Stimulated activated CD4-positive, alpha-beta T cell treated with anti-CD3 and anti-CD28 coated beads, Interleukin-12 subunit alpha, Interleukin-12 subunit beta, amount 100 ng/mL, for 4 hours (primary cell): Measurements from ENCODE around the gene ADD2.

Source experiments
- DNase-seq: peaks from one replicate; pipeline ENCODE4 v3.0.0-alpha.2; 2020

ADD2 gene

DNA sequence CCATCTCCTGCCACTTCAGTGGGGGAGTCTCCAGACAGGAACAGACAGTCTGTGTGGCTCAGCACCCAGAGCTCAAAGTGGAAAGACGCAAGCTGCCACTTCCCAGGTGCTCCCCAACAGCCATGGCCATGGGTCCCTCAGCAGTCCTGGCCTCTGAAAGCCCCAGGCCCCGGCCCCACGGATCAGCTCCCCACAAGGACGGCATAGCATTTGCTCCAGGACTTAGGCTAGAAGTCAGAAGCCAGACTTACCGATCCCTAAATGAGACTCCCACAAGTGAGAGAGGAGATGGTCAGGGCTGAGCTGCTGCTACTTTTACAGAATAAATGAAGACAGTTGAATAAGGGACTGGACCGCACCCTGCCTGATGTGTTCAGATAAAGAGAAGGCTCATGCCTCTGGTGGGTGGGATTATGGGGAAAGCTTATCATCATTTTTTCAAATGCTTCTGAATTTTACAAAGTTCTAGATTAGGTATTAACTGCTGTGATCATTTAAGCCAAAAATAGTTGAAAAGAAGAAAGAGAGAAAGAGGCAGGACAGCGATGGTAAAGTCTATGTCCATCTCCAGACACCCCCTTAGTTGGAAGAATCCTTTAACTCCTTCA, 50.5 kb downstream of the ADD2 start:
- no peak for DNase-seq

DNA sequence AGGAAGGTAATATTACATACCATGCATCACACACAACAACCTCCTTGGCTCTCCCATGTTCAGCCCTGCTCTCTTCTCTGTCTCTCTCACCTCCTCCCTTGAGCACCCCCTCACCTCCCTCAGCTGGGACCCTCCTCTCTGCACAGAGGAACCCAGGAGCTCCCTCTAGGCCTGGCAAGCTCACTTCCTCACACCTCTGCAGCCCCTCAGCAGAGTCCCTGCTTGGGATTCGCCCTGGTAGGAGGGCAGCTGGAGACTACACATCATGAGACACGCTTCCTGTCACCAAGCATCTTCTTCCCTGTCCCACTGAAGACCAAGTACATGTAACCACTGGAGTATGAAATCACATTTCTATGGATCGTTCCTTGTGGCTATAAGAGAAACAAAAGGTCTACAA, 51.0 kb downstream of the ADD2 start:
- no peak for DNase-seq

GRCh38 chr2:70716131-70716743, 51.8 kb downstream of the ADD2 start:
- no peak for DNase-seq

DNA sequence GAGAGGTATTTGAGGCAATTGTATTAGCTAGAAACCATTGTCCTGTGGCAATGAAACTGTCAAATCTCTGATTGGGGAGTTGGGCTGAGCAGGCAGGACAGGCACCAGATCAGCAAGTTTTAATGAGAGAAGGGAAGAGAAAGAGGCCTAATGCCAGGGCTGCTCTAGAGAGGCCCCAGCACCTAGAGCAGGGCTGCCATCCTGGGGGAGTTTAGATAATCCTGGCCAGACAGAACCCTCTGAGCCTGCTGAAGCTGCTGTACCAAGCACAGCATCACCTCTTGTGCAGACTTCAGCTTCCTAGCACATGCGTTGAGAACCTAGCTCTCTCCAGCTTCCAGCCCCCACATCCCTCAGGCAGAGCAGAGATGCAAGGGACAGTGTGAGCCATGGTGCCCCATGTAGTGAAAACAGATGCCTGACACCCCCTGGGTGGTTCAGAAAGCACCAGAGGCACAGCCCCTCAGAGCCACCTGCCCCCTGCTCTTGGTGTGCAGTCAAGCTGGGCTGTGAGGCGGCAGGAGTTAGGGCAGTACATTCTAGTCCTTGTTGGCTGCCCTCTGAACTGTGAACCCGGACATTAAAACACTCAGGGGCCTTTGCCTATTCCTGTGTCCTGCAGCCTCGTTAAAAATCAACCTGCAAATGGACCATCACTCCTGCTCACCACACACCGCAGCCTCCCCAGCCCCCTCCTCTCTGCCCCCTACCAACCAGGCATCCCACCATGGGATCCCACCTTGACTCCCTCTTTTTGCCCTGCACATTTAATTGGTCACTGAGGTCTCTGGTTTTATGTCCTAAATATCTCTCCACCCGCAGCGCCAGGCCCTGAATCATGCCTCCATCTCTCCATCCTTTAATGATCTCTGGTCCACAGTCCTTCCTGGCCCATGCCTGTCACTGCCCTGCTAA, 52.7 kb downstream of the ADD2 start:
- no peak for DNase-seq

DNA sequence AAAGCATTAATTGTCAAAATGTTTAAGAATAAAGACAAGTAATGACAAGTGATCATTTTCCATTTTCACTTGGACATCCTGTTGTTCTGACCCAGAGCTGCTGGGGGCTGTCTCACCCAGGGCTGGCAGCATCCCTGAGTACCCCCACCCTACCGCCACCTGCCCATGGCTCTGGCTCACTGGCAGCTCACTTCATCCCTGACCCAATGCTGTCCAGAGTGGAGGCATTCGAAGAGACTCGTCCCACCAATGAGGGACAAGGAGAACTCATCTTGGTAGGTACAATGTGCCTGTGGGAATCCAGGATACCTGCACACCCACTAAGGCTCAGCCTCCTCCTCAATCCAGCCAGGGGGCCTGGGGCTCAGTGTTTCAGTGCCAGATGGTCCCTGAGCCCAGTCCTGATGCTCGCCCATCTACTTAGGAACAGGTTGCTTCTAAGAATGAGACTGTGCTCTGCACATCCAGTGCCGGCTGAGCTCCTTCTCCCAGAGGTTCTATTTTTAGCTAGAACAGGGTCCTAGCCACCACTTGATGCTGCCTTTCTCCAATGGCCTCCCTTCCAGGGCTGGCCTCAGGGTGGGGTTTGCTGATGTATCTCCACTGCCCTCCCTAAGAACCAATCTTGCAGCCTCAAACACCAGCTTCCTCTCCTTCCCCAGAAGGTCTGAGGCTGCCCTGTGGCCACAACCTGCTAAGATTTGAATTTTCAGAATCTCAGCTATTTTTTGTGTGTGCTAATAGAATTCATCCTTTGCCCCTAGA, 53.7 kb downstream of the ADD2 start:
- no peak for DNase-seq

GRCh38 chr2:70712916-70713315, 55.1 kb downstream of the ADD2 start:
- no peak for DNase-seq

- DNase-seq: no peak
Measured at GRCh38 chr2:70711191-70711590, 56.8 kb downstream of the ADD2 start.

- DNase-seq: no peak
Measured at GRCh38 chr2:70710038-70710690, 57.8 kb downstream of the ADD2 start.

DNA sequence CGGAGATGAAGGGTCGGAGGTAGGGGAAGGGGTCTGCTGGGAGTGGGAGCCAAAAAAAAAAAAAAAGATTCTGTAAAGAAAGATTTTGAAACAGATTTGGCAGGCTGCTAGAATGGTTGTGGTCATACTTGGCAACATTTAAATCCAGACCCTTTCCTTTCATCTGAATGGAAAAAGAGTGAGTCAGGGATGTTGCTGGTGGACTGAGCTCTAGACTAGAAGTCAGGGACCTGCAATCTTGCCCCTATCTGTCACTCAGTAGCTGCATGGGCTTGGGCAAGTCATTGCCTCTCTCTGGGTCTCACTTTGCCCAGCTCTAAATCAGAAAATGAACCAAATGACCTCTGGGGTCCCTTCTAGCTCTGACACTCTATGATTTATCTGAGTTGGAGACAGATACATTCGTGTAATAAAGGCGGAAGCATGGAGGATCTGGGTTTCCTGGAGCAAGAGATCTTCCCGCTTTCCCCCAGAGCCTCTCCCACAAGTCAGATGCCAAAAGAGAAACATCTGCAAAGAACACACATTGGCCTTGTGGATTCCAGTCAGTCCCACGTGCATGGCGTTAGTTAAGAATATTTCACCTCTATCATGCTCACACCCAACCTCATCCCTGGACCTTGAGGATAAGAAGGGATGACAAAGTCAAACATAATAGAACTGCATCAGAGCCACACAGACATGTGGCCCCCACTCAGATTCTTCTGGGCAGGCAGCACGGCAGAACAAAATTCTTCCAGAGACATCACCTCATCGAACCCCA, 58.5 kb downstream of the ADD2 start:
- DNase-seq: no peak

GRCh38 chr2:70708376-70709199, 59.4 kb downstream of the ADD2 start:
- no peak for DNase-seq

DNA sequence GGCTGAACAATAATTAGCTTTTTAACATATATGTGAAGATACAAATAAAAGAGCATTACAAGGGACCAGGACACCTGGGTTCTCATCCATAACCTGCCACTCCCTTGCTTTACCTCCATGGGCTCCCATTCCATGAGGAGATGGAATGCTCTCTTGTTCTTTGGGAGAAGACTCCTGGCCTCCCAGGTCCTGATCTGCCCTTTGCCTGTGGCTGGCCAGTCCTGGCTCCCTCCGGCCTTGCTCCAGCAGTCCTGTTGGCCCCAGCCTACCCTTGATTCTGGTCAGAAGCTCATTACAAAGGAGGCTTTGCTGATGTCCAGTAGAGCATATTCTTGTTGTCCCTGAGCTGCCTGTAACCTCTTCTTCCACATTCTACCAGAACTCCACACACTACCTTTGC, 60.3 kb downstream of the ADD2 start:
- no peak for DNase-seq

GRCh38 chr2:70706026-70706795, 61.8 kb downstream of the ADD2 start:
- no peak for DNase-seq

GRCh38 chr2:70705160-70705850, 62.7 kb downstream of the ADD2 start:
- no peak for DNase-seq

DNA sequence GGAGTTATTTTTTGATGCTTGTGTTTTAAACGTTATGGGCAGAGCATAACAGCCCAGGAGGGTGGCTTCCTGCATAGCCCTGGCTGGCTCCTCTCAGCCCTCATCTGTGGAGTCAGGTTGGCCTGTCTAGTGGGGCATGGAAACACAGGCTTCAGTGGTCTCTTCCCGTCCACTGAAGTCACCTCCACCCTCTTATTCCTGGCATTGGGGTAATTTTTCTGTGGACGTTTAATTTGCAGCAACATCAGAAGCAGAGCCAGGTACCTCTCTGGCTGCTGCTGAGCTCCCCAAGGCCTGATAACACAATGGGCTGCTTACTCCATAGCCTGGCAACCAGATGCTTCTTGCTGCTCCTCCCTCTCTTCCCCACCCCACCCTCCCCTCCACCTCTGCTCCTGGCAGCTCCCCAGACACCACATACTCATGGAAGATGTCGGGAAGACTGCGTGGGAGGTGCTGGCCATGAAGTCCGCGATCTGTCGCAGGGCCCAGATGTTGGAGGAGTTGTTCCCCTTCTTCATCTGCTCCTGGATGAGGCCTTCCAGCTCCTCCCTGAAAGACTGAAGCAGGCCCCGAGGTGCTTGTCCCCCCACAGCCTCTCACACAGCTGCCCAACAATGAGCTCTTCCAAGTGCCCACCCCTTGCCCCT, 64.0 kb downstream of the ADD2 start:
- no peak for DNase-seq

- no peak for DNase-seq
Measured at GRCh38 chr2:70702711-70703395, 65.1 kb downstream of the ADD2 start.

DNA sequence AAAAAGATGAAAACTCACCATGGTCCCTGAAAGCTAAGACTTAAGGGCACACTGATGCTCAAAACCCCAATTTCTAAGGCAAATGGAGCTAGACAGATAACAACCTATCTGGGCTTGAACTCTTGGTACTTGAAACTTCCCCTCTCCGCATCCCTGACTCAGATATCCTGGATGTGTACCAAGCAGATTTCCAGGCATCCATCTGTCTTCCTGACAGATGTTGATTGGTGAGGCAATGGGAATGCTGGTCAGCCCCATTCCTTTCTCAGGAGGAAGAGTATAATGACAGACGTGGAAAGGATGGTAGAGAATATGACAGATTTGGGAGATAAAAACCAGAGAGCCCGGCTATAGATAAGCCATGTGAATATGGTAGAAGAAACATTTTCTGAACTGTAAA, 69.2 kb downstream of the ADD2 start:
- DNase-seq: no peak

DNA sequence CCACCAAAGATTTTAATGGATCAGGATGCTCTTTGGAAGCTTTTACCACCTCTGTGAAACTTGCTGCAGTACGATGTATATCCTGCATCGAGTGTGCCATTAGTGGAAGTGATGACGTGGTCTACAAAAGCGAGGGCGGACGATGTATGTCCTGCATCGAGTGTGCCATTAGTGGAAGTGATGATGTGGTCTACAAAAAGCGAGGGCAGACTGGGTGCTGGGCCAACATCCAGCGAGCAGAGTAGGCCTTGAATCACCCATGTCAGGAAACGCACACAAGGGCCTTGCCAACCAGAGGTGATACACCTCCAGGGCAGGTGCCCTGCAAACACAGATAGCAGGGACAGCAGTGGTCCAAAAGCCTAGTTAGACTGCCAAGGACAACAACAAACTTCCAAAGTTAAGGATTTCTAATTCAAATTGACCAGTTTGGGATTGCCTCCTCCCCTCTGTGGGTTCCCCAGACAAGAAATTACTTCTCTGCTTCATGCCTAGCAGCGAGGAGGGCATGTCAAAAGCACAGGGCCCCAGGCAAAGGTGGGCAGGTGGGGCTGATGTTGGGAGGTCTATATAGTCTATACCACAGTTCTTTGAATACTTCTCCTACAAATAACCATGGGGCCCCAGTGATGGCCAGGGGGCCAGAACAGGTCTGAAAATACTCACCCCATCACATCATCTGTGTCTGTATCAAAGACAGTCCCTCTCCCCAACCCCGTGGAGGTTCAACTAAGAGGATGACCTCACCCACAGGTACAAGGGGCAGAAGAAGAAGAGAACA, 70.2 kb downstream of the ADD2 start:
- no peak for DNase-seq

DNA sequence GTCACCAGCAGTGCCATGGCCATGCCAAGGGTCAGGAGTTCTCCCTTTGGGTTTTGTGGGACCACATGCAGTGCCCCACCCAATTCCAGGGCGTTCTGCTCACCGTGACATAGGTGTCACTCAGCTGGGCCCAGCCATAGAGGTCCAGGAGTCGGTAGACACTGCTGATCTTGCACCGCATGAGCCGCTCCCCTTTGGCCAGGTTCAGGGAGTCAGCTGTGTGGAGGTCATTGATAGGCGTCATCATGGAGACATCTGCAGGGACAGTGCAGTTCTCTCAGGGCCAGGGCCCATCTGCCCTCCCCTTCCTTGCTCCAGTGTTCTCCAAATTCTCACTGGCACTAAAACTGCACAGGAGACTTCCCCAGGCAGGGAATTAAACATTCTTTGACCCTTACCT, 71.9 kb downstream of the ADD2 start:
- DNase-seq: no peak
